SK-N-MC (cell line): ENCODE results near the gene ZBTB49.

Experiments used
- EZH2 ChIP-seq: fragments of 200-600 bp; sonication (generic); IDR thresholded peaks from one replicate; pipeline ENCODE4 v1.6.1; 2017; ENCODE audit warnings: antibody characterized with exemption
- FOXP2 ChIP-seq: optimal IDR thresholded peaks from 2 replicates; pipeline ENCODE3; 2011; ENCODE audit warnings: mild to moderate bottlenecking, moderate library complexity; ENCODE audit not compliant: insufficient read depth; ENCODE audit errors: extremely low read length, control extremely low read depth

GRCh38 chr4:4320528-4320927 is 30.5 kb downstream of the ZBTB49 start:
- TF ChIP-seq FOXP2 (no peak), EZH2 (no peak)
